PFSK-1 (cell line): Measurements from ENCODE around the gene SDCCAG8.

Experiments used
- FOXP2 ChIP-seq: optimal IDR thresholded peaks from 2 replicates; pipeline ENCODE3; 2011; ENCODE audit warnings: borderline replicate concordance, control low read depth, inconsistent platforms; ENCODE audit not compliant: insufficient read depth; ENCODE audit errors: extremely low read length, extremely low read depth
- POLR2AphosphoS5 ChIP-seq: IDR thresholded peaks from 2 replicates; pipeline ENCODE4 v1.6.1; 2012; ENCODE audit warnings: low read depth, mild to moderate bottlenecking, control low read depth, low read length, moderate library complexity
- REST ChIP-seq, 2 experiments: IDR thresholded peaks; 2 replicates each; pipeline versions ENCODE4 v1.6.1 to v1.8.0; 2011 to 2012; ENCODE audit warnings: low read depth in 2 of 2, low read length in 2 of 2, control low read depth in 1 of 2, inconsistent platforms in 1 of 2, mild to moderate bottlenecking in 1 of 2, moderate library complexity in 1 of 2; ENCODE audit not compliant: insufficient read depth in 1 of 2
- SIN3A ChIP-seq: IDR thresholded peaks from 2 replicates; pipeline ENCODE4 v1.6.1; 2012; ENCODE audit warnings: mild to moderate bottlenecking, low read length, moderate library complexity, borderline replicate concordance; ENCODE audit not compliant: insufficient read depth
- TAF1 ChIP-seq: IDR thresholded peaks from 2 replicates; pipeline ENCODE4 v1.6.1; 2012; ENCODE audit warnings: low read length, control low read depth, borderline replicate concordance; ENCODE audit not compliant: insufficient read depth

The SDCCAG8 gene

GRCh38 chr1:243348331-243348730, 92.5 kb downstream of the SDCCAG8 start:
- TF ChIP-seq SIN3A (no peak), FOXP2 (no peak), REST (IDR thresholded peaks at IDR 0.05; ENCODE audit: insufficient read depth in 1 of 2, low read depth in 2 of 2, low read length in 2 of 2) (no peak), POLR2AphosphoS5 (no peak), TAF1 (no peak)

GRCh38 chr1:243349128-243349527, 93.3 kb downstream of the SDCCAG8 start:
- TF ChIP-seq REST (IDR thresholded peaks at IDR 0.05; ENCODE audit: insufficient read depth in 1 of 2, low read depth in 2 of 2, low read length in 2 of 2) (no peak), POLR2AphosphoS5 (no peak), TAF1 (no peak), SIN3A (no peak), FOXP2 (no peak)

GRCh38 chr1:243351337-243351736, 95.5 kb downstream of the SDCCAG8 start:
- no peak for TF ChIP-seq SIN3A
- TF ChIP-seq POLR2AphosphoS5, result no peak
- no peak for TF ChIP-seq TAF1
- TF ChIP-seq FOXP2, result no peak
- no peak for TF ChIP-seq REST (IDR thresholded peaks at IDR 0.05; ENCODE audit: insufficient read depth in 1 of 2, low read depth in 2 of 2, low read length in 2 of 2)

- no peak for TF ChIP-seq TAF1
- TF ChIP-seq POLR2AphosphoS5, result no peak
- no peak for TF ChIP-seq REST (IDR thresholded peaks at IDR 0.05; ENCODE audit: insufficient read depth in 1 of 2, low read depth in 2 of 2, low read length in 2 of 2)
- TF ChIP-seq FOXP2, result no peak
- no peak for TF ChIP-seq SIN3A
Observed at GRCh38 chr1:243354511-243355153, 98.8 kb downstream of the SDCCAG8 start.

- no peak for TF ChIP-seq REST (IDR thresholded peaks at IDR 0.05; ENCODE audit: insufficient read depth in 1 of 2, low read depth in 2 of 2, low read length in 2 of 2)
- no peak for TF ChIP-seq TAF1
- TF ChIP-seq POLR2AphosphoS5, result no peak
- no peak for TF ChIP-seq FOXP2
- TF ChIP-seq SIN3A, result no peak
Observed at GRCh38 chr1:243363832-243364231, 108.0 kb downstream of the SDCCAG8 start.
